Forelimb muscle (tissue), 1 donor: ENCODE measurements around the gene ACKR4. TPM values are rescaled to one million over a fixed set of nuclear protein-coding genes. Genes with fewer than 3 reads are reported as not detected.

Experiments
- DNase-seq: peaks from one replicate; pipeline ENCODE4 v3.0.0-alpha.2; 2013; ENCODE audit warnings: low read depth
- polyA plus RNA-seq: library from polyadenylated mRNA; unstranded; fragments of 120-200 nt; gene quantifications from one replicate; pipeline ENCODE4 v1.2.1, GENCODE V29; 2013; ENCODE audit not compliant: insufficient read length

Gene ACKR4
- polyA plus RNA-seq, 1 donor: 1.6 TPM

DNA sequence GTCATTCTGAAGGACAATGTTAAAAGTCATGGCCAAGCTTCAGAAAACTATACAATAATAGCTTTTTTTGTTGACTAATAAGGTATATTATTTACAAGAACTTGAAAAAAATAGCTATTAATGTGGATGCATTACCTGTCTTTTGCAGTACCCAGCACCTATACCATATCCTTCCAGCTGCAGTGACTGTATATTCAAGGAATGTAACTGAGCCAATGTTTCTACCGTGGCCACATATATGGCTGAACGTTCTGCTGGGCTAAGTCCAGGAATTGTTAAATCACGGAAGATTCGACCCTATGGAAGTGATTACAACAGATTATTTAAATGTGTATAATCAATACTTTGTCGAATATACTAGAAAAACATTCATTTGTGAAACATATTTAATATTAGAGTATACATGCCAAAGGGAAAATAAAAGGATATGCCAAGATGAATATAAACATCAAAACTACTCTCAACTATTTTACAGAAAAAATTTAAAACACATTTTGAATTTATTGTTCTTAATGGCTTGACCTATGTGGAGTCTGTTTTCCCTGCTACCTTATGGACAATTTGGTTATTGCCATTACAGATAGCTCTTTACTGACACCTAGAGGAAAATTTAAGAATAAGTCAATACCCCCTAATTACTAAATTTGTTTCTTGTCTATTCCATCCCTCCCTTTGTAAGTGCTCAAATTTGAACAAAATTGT is 44.9 kb downstream of the ACKR4 start:
- DNase-seq: peak; percentile 47

- no peak for DNase-seq
Observed at GRCh38 chr3:132642539-132642847, 45.4 kb downstream of the ACKR4 start.

GRCh38 chr3:132643366-132643765 is 46.3 kb downstream of the ACKR4 start:
- DNase-seq: no peak

- no peak for DNase-seq
Observed at GRCh38 chr3:132645058-132645457, 48.0 kb downstream of the ACKR4 start.

DNA sequence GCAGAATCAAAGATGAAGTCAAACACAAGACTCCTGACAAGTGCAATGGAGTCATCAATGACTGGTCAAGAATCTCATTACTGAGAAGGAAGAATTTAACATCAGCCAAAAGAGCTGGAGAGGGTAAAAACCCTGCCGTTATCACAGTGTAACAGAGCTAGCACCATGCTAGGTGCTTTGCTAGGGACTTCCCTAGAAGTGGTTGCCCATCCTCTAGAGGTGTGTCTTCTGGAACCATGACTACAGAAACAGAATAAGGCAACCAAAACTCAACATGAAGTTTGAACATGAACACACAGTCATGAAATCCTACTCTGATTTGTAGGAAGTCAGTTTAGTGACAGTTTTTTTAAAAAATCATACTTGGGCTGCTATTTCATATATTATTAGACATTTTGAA is 53.1 kb downstream of the ACKR4 start:
- no peak for DNase-seq

Other genes with a start within 250 kb of the ACKR4 start
- 33.2 TPM for gene DNAJC13, start 179.8 kb upstream of the ACKR4 start, polyA plus RNA-seq
- 11.3 TPM for gene ACAD11, start 62.5 kb downstream of the ACKR4 start, polyA plus RNA-seq
- 32.4 TPM for gene UBA5, start 63.1 kb downstream of the ACKR4 start, polyA plus RNA-seq
- 29.2 TPM for gene NPHP3, start 125.1 kb downstream of the ACKR4 start, polyA plus RNA-seq